DOHH2 (cell line): ENCODE data around the gene SLC17A3.

ENCODE experiments used
- H3F3A ChIP-seq: fragments of 200-600 bp; sonication (generic), shearing (Covaris generic); 2 replicates; pipeline ENCODE4 v1.6.0; 2016; ENCODE audit warnings: antibody characterized with exemption, mild to moderate bottlenecking; ENCODE audit not compliant: control insufficient read depth, insufficient read depth
- H3K27ac ChIP-seq: fragments of 200-600 bp; sonication (generic); 2 replicates; pipeline ENCODE4 v1.5.1; 2014; ENCODE audit warnings: low read depth, mild to moderate bottlenecking, low read length, moderate library complexity
- H3K27me3 ChIP-seq: fragments of 200-600 bp; sonication (generic); 2 replicates; pipeline ENCODE4 v1.6.1; 2014; ENCODE audit warnings: mild to moderate bottlenecking, low read length, mixed read lengths; ENCODE audit not compliant: control insufficient read depth
- H3K36me3 ChIP-seq: fragments of 200-600 bp; sonication (generic); 2 replicates; pipeline ENCODE4 v1.6.1; 2014; ENCODE audit warnings: mild to moderate bottlenecking, low read length, moderate library complexity, mixed read lengths; ENCODE audit not compliant: control insufficient read depth
- H3K4me1 ChIP-seq: fragments of 200-600 bp; sonication (generic); 2 replicates; pipeline ENCODE4 v1.6.1; 2014; ENCODE audit warnings: mild to moderate bottlenecking, low read length, mixed read lengths; ENCODE audit not compliant: control insufficient read depth
- H3K4me2 ChIP-seq: fragments of 200-600 bp; sonication (generic); 2 replicates; pipeline ENCODE4 v1.6.0; 2014; ENCODE audit warnings: mild to moderate bottlenecking, low read length, moderate library complexity
- H3K4me3 ChIP-seq: fragments of 200-600 bp; sonication (generic); 2 replicates; pipeline ENCODE4 v1.5.1; 2014; ENCODE audit warnings: mild to moderate bottlenecking, low read length, mixed read lengths
- H3K79me2 ChIP-seq: fragments of 200-600 bp; sonication (generic); 2 replicates; pipeline ENCODE4 v1.6.1; 2014; ENCODE audit warnings: mild to moderate bottlenecking, low read length, mixed read lengths; ENCODE audit not compliant: control insufficient read depth
- H3K9me2 ChIP-seq: fragments of 200-600 bp; sonication (generic); replicated peaks from 2 replicates; pipeline ENCODE4 v1.6.1; 2014; ENCODE audit warnings: mild to moderate bottlenecking, low read length, mixed read lengths; ENCODE audit not compliant: control insufficient read depth
- H3K9me3 ChIP-seq: fragments of 200-600 bp; sonication (generic); 2 replicates; pipeline ENCODE4 v1.6.1; 2014; ENCODE audit warnings: antibody characterized with exemption, low read length, mixed read lengths; ENCODE audit not compliant: control insufficient read depth, insufficient read depth
- H4K20me1 ChIP-seq: fragments of 200-600 bp; sonication (generic); 2 replicates; pipeline ENCODE4 v1.6.0; 2014; ENCODE audit warnings: low read depth, mild to moderate bottlenecking, antibody characterized with exemption, low read length, moderate library complexity; ENCODE audit not compliant: control insufficient read depth, insufficient read depth
- CTCF ChIP-seq: fragments of 200-600 bp; sonication (generic); IDR thresholded peaks from one replicate; pipeline ENCODE4 v1.5.1; 2014; ENCODE audit warnings: antibody characterized with exemption, mild to moderate bottlenecking, low read depth, low read length; ENCODE audit not compliant: poor library complexity, severe bottlenecking
- EZH2phosphoT487 ChIP-seq: fragments of 200-600 bp; sonication (generic); IDR thresholded peaks from 2 replicates; pipeline ENCODE4 v1.6.1; 2017; ENCODE audit warnings: borderline replicate concordance, mild to moderate bottlenecking, antibody characterized with exemption, low read length, moderate library complexity, mixed read lengths

The SLC17A3 gene

GRCh38 chr6:25869840-25870239 lies 4.2 kb downstream of the SLC17A3 start:
- Histone ChIP-seq H3K27ac (no peak overlapping the region), H3F3A (no peaks in the 10 kb centered on the region), H3K79me2 (no peaks in the 10 kb centered on the region), H3K4me3 (no peak overlapping the region), H3K4me1 (no peaks in the 10 kb centered on the region), H3K4me2 (no peak overlapping the region), H3K9me3 (no peaks in the 10 kb centered on the region), H4K20me1 (no peaks in the 10 kb centered on the region), H3K9me2 (no peaks in the 10 kb centered on the region), H3K36me3 (no peaks in the 10 kb centered on the region), H3K27me3 (peaks cover 4% of the 10 kb centered on the region)
- TF ChIP-seq EZH2phosphoT487 (no peak), CTCF (no peak)

- Histone ChIP-seq H3K4me1 (no peaks in the 10 kb centered on the region), H3K36me3 (no peaks in the 10 kb centered on the region), H3K9me2 (no peaks in the 10 kb centered on the region), H3K27me3 (peaks cover 4% of the 10 kb centered on the region), H4K20me1 (no peaks in the 10 kb centered on the region), H3K27ac (no peak overlapping the region), H3K9me3 (no peaks in the 10 kb centered on the region), H3K79me2 (no peaks in the 10 kb centered on the region), H3K4me2 (no peak overlapping the region), H3K4me3 (no peak overlapping the region), H3F3A (no peaks in the 10 kb centered on the region)
- TF ChIP-seq CTCF (no peak), EZH2phosphoT487 (no peak)
Measured at GRCh38 chr6:25868436-25869183, 5.4 kb downstream of the SLC17A3 start.

GRCh38 chr6:25866011-25866410 lies 8.0 kb downstream of the SLC17A3 start:
- H3K4me2 ChIP-seq = no peak overlapping the region
- H4K20me1 ChIP-seq = no peaks in the 10 kb centered on the region
- H3F3A ChIP-seq = no peaks in the 10 kb centered on the region
- H3K27ac ChIP-seq = no peak overlapping the region
- no peaks in the 10 kb centered on the region for H3K36me3 ChIP-seq
- H3K9me2 ChIP-seq = no peaks in the 10 kb centered on the region
- peaks cover 4% of the 10 kb centered on the region for H3K27me3 ChIP-seq
- H3K79me2 ChIP-seq = no peaks in the 10 kb centered on the region
- TF ChIP-seq EZH2phosphoT487 (no peak), CTCF (no peak)
- H3K4me3 ChIP-seq = no peak overlapping the region
- H3K4me1 ChIP-seq = no peaks in the 10 kb centered on the region
- H3K9me3 ChIP-seq = no peaks in the 10 kb centered on the region
